HCT116 (cell line): ENCODE data around the gene TRERF1.

Source experiments
- POLR2A ChIP-seq: IDR thresholded peaks from 2 replicates; pipeline ENCODE4 v1.7.0; 2011; ENCODE audit warnings: borderline replicate concordance; ENCODE audit not compliant: insufficient read depth, insufficient read length; ENCODE audit errors: extremely low read depth
- TF ChIP-seq, protein P1 (sequence below), 3 experiments: fragments of 200-600 bp in 1 of 3; sonication (generic) in 1 of 3; IDR thresholded peaks in 2 of 3; conservative IDR thresholded peaks in 1 of 3; 2 replicates each; pipeline ENCODE4 v1.5.1; 2012 to 2017; ENCODE audit warnings: low read depth in 2 of 3, low read length in 2 of 3, antibody characterized with exemption in 1 of 3, borderline replicate concordance in 1 of 3, control low read depth in 1 of 3, mild to moderate bottlenecking in 1 of 3, mixed read lengths in 1 of 3, mixed run types in 1 of 3, moderate library complexity in 1 of 3; ENCODE audit not compliant: insufficient read depth in 1 of 3

DNA sequence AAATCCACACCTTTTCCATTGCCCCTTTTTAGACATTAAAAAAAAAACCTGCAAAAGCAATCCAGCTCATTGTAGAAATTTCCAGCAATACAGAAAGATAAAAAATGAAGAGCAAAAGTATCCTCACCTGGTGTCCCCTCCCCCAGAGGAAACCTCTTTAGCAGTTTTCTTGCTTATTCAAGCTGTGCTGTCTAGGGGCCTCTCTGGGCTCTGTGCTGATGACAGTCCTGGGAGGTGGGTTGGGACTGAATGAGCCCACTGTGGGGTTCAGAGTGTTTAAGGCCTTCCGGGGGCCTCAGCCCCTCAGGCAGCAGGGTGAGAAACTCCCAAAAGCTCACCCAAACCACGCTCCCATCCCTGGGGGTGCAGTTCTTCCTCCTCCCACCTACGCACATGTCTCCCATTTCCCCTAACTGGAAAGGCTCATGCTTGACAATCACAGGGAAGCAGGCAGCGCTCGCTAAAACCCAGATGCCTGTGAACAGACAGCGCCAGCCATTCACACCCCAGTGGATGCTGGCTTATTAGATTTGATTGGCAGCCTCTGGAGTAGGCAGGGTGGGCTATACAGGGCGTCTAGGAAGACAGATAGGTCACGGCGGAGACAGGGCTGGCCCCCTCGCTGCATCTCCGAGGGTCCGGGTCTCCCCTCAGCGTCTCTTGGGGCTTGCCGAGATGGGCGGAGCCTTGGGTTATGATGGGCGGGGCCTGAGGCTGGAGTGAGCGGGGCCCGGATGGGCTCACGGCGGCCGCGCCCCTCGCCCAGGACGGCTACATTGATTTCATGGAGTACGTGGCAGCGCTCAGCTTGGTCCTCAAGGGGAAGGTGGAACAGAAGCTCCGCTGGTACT is 274.0 kb downstream of the TRERF1 start:
- no peak for TF ChIP-seq POLR2A
- TF ChIP-seq, protein P1, sequence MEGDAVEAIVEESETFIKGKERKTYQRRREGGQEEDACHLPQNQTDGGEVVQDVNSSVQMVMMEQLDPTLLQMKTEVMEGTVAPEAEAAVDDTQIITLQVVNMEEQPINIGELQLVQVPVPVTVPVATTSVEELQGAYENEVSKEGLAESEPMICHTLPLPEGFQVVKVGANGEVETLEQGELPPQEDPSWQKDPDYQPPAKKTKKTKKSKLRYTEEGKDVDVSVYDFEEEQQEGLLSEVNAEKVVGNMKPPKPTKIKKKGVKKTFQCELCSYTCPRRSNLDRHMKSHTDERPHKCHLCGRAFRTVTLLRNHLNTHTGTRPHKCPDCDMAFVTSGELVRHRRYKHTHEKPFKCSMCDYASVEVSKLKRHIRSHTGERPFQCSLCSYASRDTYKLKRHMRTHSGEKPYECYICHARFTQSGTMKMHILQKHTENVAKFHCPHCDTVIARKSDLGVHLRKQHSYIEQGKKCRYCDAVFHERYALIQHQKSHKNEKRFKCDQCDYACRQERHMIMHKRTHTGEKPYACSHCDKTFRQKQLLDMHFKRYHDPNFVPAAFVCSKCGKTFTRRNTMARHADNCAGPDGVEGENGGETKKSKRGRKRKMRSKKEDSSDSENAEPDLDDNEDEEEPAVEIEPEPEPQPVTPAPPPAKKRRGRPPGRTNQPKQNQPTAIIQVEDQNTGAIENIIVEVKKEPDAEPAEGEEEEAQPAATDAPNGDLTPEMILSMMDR (IDR thresholded peaks at IDR 0.05 in 2 of 3, conservative IDR thresholded peaks at IDR 0.05 in 1 of 3; ENCODE audit: borderline replicate concordance in 1 of 3, insufficient read depth in 1 of 3, low read depth in 2 of 3, low read length in 2 of 3): no peak
